Measurements from ENCODE around the gene TEN1. TPM values are rescaled to one million over a fixed set of nuclear protein-coding genes. Genes with fewer than 3 reads are reported as not detected.

The TEN1 gene
- total and polyA plus RNA-seq, 4 donors, result 12.0 to 30.0 (median 16.5) TPM

- WGBS, result 95% methylated on average over 8 of the region's 8 CpGs
- Histone ChIP-seq H3K9ac (ENCODE audit: low read depth in 1 of 2, low read length in 2 of 2) (no peak overlapping the region), H3K9me3 (ENCODE audit: control insufficient read depth in 4 of 4, low read length in 3 of 4) (no peaks in the 10 kb centered on the region), H3K27ac (ENCODE audit: low read depth in 1 of 2, low read length in 2 of 2) (no peak overlapping the region), H3K4me3 (ENCODE audit: low read depth in 1 of 3, low read length in 3 of 3) (no peak overlapping the region), H3K27me3 (ENCODE audit: control insufficient read depth in 4 of 4, insufficient read depth in 4 of 4, low read length in 3 of 4) (no peaks in the 10 kb centered on the region), H3K4me1 (ENCODE audit: control insufficient read depth in 4 of 4, insufficient read depth in 4 of 4, low read length in 3 of 4) (no peaks in the 10 kb centered on the region), H3K36me3 (ENCODE audit: control insufficient read depth in 4 of 4, insufficient read depth in 3 of 4, low read depth in 1 of 4, low read length in 3 of 4) (peaks cover 24 to 88% (median 76%) of the 10 kb centered on the region in 4 donors)
- no peak for DNase-seq (ENCODE audit: low spot score)
- TF ChIP-seq SP1 (IDR thresholded peaks at IDR 0.05) (no peak), ZBTB33 (IDR thresholded peaks at IDR 0.05) (no peak), NR2F2 (IDR thresholded peaks at IDR 0.05) (no peak), YY1 (IDR thresholded peaks at IDR 0.05) (no peak), FOXA1 (IDR thresholded peaks at IDR 0.05) (no peak), RXRA (IDR thresholded peaks at IDR 0.05) (no peak)
Measured at GRCh38 chr17:76046064-76046463, 67.0 kb downstream of the TEN1 start.

DNA sequence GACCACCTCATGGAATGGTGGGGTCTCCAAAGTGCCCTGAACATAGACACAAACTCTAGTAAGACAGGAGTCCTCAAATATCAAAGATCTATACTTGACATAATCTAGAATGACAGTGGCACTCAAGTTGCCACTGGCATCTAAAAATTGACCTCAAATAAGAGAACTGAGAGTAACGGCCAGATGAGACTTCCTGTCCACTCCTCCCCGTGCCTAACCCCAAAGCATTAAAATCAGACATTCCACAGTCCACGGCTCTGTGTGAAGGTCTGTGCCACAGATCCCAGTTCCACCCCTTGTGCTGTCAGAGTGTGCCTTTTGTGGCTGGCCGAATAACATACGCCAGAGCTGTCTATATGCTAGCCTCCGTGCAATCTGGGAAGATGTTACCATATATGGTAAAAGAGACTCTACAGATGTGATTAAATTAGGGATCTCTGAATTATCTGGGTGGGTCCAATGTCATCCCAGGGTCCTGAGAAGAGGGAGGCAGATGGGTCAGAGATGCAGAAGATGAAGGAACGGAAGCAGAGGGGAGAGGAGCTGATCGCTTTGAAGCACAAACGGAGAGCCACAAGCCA is 69.1 kb downstream of the TEN1 start:
- no peak for DNase-seq (ENCODE audit: low spot score)
- WGBS, result 89% methylated on average over 9 of the region's 9 CpGs
- Histone ChIP-seq H3K9me3 (ENCODE audit: control insufficient read depth in 4 of 4, low read length in 3 of 4) (no peaks in the 10 kb centered on the region), H3K27me3 (ENCODE audit: control insufficient read depth in 4 of 4, insufficient read depth in 4 of 4, low read length in 3 of 4) (no peaks in the 10 kb centered on the region), H3K36me3 (ENCODE audit: control insufficient read depth in 4 of 4, insufficient read depth in 3 of 4, low read depth in 1 of 4, low read length in 3 of 4) (peaks cover 26 to 83% (median 66%) of the 10 kb centered on the region in 4 donors), H3K27ac (ENCODE audit: low read depth in 1 of 2, low read length in 2 of 2) (no peak overlapping the region), H3K4me1 (ENCODE audit: control insufficient read depth in 4 of 4, insufficient read depth in 4 of 4, low read length in 3 of 4) (no peaks in the 10 kb centered on the region), H3K9ac (ENCODE audit: low read depth in 1 of 2, low read length in 2 of 2) (no peak overlapping the region), H3K4me3 (ENCODE audit: low read depth in 1 of 3, low read length in 3 of 3) (no peak overlapping the region)
- TF ChIP-seq YY1 (IDR thresholded peaks at IDR 0.05) (no peak), FOXA2 (IDR thresholded peaks at IDR 0.05) (no peak), HNF4A (conservative IDR thresholded peaks at IDR 0.05) (no peak), NR2F2 (IDR thresholded peaks at IDR 0.05) (no peak), SP1 (IDR thresholded peaks at IDR 0.05) (no peak), EGR1 (IDR thresholded peaks at IDR 0.05; ENCODE audit: low read depth in 2 of 2) (no peak), HNF4G (IDR thresholded peaks at IDR 0.05) (no peak), FOXA1 (IDR thresholded peaks at IDR 0.05) (no peak), MAX (IDR thresholded peaks at IDR 0.05) (no peak), JUND (IDR thresholded peaks at IDR 0.05) (no peak), ZBTB33 (IDR thresholded peaks at IDR 0.05) (no peak)

DNA sequence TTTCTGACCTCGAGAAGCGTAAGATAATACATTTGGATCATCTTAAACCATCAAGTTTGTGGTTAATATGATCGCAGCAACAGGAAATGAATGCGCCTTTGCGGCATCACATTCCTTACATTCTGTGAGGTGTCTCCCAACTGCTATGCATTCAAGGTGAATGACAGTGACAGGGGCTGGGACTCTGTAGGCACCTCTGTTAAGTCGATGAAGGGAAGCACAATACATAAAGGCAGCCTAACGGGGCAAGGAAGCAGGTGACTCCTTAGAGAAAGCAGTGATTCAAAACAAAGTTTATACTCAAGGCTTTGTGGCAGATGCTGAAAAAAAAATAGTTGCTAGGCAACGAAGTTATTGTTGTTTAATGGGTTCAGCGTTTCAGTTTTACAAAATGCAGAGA is 69.7 kb downstream of the TEN1 start:
- no peak for DNase-seq (ENCODE audit: low spot score)
- Histone ChIP-seq H3K4me3 (ENCODE audit: low read depth in 1 of 3, low read length in 3 of 3) (no peak overlapping the region), H3K36me3 (ENCODE audit: control insufficient read depth in 4 of 4, insufficient read depth in 3 of 4, low read depth in 1 of 4, low read length in 3 of 4) (peaks cover 26 to 82% (median 65%) of the 10 kb centered on the region in 4 donors), H3K27ac (ENCODE audit: low read depth in 1 of 2, low read length in 2 of 2) (no peak overlapping the region), H3K9ac (ENCODE audit: low read depth in 1 of 2, low read length in 2 of 2) (no peak overlapping the region), H3K27me3 (ENCODE audit: control insufficient read depth in 4 of 4, insufficient read depth in 4 of 4, low read length in 3 of 4) (no peaks in the 10 kb centered on the region), H3K4me1 (ENCODE audit: control insufficient read depth in 4 of 4, insufficient read depth in 4 of 4, low read length in 3 of 4) (no peaks in the 10 kb centered on the region), H3K9me3 (ENCODE audit: control insufficient read depth in 4 of 4, low read length in 3 of 4) (no peaks in the 10 kb centered on the region)
- no peak for TF ChIP-seq RAD21 (IDR thresholded peaks at IDR 0.05)
- TF ChIP-seq SP1 (IDR thresholded peaks at IDR 0.05), result no peak
- TF ChIP-seq, protein P1, sequence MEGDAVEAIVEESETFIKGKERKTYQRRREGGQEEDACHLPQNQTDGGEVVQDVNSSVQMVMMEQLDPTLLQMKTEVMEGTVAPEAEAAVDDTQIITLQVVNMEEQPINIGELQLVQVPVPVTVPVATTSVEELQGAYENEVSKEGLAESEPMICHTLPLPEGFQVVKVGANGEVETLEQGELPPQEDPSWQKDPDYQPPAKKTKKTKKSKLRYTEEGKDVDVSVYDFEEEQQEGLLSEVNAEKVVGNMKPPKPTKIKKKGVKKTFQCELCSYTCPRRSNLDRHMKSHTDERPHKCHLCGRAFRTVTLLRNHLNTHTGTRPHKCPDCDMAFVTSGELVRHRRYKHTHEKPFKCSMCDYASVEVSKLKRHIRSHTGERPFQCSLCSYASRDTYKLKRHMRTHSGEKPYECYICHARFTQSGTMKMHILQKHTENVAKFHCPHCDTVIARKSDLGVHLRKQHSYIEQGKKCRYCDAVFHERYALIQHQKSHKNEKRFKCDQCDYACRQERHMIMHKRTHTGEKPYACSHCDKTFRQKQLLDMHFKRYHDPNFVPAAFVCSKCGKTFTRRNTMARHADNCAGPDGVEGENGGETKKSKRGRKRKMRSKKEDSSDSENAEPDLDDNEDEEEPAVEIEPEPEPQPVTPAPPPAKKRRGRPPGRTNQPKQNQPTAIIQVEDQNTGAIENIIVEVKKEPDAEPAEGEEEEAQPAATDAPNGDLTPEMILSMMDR (IDR thresholded peaks at IDR 0.05; ENCODE audit: low read depth, low read length, missing input control), result no peak
- no peak for TF ChIP-seq YY1 (IDR thresholded peaks at IDR 0.05)
- TF ChIP-seq ZBTB33 (IDR thresholded peaks at IDR 0.05), result no peak
- no peak for TF ChIP-seq JUND (IDR thresholded peaks at IDR 0.05)
- TF ChIP-seq FOXA2 (IDR thresholded peaks at IDR 0.05), result no peak
- TF ChIP-seq ATF3 (IDR thresholded peaks at IDR 0.05), result no peak
- no peak for TF ChIP-seq EGR1 (IDR thresholded peaks at IDR 0.05; ENCODE audit: low read depth in 2 of 2)
- TF ChIP-seq TAF1 (conservative IDR thresholded peaks at IDR 0.05), result no peak
- WGBS, result 89% methylated on average over 9 of the region's 9 CpGs

Data from liver (tissue), 9 donors.